Testis (tissue), 3 donors: ENCODE measurements around the gene CC2D1A. TPM values are rescaled to one million over a fixed set of nuclear protein-coding genes. Genes with fewer than 3 reads are reported as not detected.
A peak's percentile ranks its signal among the peaks of the same experiment; 100 is the strongest.

ENCODE experiments used
- DNase-seq: peaks from one replicate; pipeline ENCODE4 v3.0.0-alpha.2; 2019
- H3K27ac ChIP-seq, 2 donors: fragments of 200-600 bp; sonication (generic); one replicate each; pipeline ENCODE4 v1.5.1; 2019
- H3K27me3 ChIP-seq: fragments of 200-600 bp; sonication (generic); one replicate; pipeline ENCODE4 v1.5.1; 2019
- H3K36me3 ChIP-seq: fragments of 200-600 bp; sonication (generic); one replicate; pipeline ENCODE4 v1.5.1; 2017; ENCODE audit warnings: low read depth; ENCODE audit errors: missing control alignments
- H3K4me1 ChIP-seq: fragments of 200-600 bp; sonication (generic); one replicate; pipeline ENCODE4 v1.5.1; 2019
- H3K4me3 ChIP-seq, 2 donors: fragments of 200-600 bp; sonication (generic); one replicate each; pipeline ENCODE4 v1.5.1; 2017 to 2019
- H3K9me3 ChIP-seq: fragments of 200-600 bp; sonication (generic); one replicate; pipeline ENCODE4 v1.5.1; 2017
- POLR2A ChIP-seq: fragments of 450-650 bp; IDR thresholded peaks from one replicate; pipeline ENCODE4 v1.6.1; 2017; ENCODE audit warnings: antibody characterized with exemption, mild to moderate bottlenecking, moderate library complexity
- WGBS, 2 donors: methylation state at CpG; one replicate each; pipeline ENCODE4 v1.1.5; 2018; 5-methylcytosine and 5-hydroxymethylcytosine counted together
- intact Hi-C: fragments of 100-400 bp; cut with DNase I; formaldehyde crosslinking; loops from one replicate; pipeline ENCODE4 v1.15.1; 2023; ENCODE audit warnings: low total_unique reads
- polyA plus RNA-seq: library from polyadenylated mRNA; stranded (reverse); fragments of 350-450 nt; fragmentation: Illumina TruSeq; extraction: RNeasy Lipid Tissue Mini Kit (QIAGEN cat#74804); gene quantifications from one replicate; pipeline ENCODE4 v1.2.3, GENCODE V29; 2014; ENCODE audit warnings: low read depth, low replicate concordance; ENCODE audit not compliant: insufficient read depth
- total RNA-seq, 2 donors: library from RNA; depleted of rRNA; stranded (reverse); fragments of >200 nt; gene quantifications; one replicate each; pipeline ENCODE4 v1.2.3, GENCODE V29; 2016
- TF ChIP-seq, protein P1 (sequence below), 3 experiments: fragments of 450-650 bp in 2 of 3; fragments of 200-600 bp in 1 of 3; sonication (generic) in 1 of 3; IDR thresholded peaks; one replicate each; pipeline ENCODE4 v1.5.1; 2016 to 2019; ENCODE audit warnings: antibody characterized with exemption in 3 of 3, mild to moderate bottlenecking in 2 of 3, moderate library complexity in 1 of 3

The CC2D1A gene
- total and polyA plus RNA-seq, 3 donors from 2014 or later: 31.0 to 62.7 (median 56.6) TPM

DNA sequence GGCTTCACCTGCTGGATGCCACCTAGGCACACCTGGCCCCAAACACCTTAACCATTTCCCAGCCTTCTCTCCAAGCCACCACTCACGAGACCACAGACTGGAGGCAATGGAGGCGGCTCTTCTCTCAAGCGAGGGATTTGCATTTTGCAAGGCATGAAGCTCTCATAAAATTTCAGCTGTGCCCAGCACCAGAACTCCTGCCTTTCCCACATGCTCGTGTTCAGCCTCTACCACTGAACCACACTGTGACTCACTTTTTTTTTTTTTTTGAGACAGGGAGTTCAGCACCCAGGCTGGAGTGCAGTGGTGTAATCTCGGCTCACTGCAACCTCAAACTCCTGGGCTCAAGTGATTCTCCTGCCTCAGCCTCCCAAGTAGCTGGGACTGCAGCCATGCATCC lies 18.5 kb upstream of the CC2D1A start:
- WGBS, 2 donors: 74 to 76% methylated on average over 5 of the region's 5 CpGs
- no peak for DNase-seq
- intact Hi-C loops: loop anchor here (10.0 kb wide), 1 partner anchor 187 kb away; the partner anchor contains the start of gene MISP3

DNA sequence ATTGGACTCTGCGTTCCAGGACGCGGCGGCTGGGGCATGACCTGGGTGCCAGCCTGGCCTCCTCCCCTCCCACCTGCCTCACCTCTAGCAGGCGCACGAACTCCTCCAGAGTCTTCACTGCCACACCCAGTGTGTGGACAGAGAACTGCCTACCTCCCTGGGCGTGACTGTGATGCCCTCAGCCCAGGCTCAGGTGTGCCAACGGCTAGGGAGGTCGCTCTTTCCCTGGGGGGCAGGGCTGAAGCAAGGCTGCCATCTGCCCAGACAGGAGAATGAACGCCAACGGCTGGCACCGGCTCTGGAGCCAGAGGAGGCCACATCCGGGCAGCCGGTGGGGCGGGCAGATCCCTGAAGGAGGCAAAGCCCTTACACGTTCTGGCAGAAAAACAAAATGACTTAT lies 17.7 kb upstream of the CC2D1A start:
- H3K4me1 ChIP-seq: peaks cover 23% of the 10 kb centered on the region
- DNase-seq: no peak
- intact Hi-C loops: loop anchor here (10.0 kb wide), 1 partner anchor 187 kb away; the partner anchor contains the start of gene MISP3
- 91 to 93% methylated on average over 16 of the region's 16 CpGs for WGBS, 2 donors
- TF ChIP-seq, protein P1, sequence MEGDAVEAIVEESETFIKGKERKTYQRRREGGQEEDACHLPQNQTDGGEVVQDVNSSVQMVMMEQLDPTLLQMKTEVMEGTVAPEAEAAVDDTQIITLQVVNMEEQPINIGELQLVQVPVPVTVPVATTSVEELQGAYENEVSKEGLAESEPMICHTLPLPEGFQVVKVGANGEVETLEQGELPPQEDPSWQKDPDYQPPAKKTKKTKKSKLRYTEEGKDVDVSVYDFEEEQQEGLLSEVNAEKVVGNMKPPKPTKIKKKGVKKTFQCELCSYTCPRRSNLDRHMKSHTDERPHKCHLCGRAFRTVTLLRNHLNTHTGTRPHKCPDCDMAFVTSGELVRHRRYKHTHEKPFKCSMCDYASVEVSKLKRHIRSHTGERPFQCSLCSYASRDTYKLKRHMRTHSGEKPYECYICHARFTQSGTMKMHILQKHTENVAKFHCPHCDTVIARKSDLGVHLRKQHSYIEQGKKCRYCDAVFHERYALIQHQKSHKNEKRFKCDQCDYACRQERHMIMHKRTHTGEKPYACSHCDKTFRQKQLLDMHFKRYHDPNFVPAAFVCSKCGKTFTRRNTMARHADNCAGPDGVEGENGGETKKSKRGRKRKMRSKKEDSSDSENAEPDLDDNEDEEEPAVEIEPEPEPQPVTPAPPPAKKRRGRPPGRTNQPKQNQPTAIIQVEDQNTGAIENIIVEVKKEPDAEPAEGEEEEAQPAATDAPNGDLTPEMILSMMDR (IDR thresholded peaks at IDR 0.05): no peak
- TF ChIP-seq POLR2A: no peak
- H3K27ac ChIP-seq: no peak overlapping the region
- H3K9me3 ChIP-seq: no peaks in the 10 kb centered on the region
- no peaks in the 10 kb centered on the region for H3K27me3 ChIP-seq
- H3K4me3 ChIP-seq: no peak overlapping the region
- no peaks in the 10 kb centered on the region for H3K36me3 ChIP-seq

More for the DNA sequence above, 18.5 kb upstream of the CC2D1A start:
- no peak overlapping the region for H3K4me3 ChIP-seq
- no peaks in the 10 kb centered on the region for H3K9me3 ChIP-seq
- TF ChIP-seq, protein P1 (IDR thresholded peaks at IDR 0.05): no peak
- TF ChIP-seq POLR2A: no peak
- H3K27ac ChIP-seq: no peak overlapping the region
- H3K4me1 ChIP-seq: peaks cover 26% of the 10 kb centered on the region
- no peaks in the 10 kb centered on the region for H3K27me3 ChIP-seq
- H3K36me3 ChIP-seq: no peaks in the 10 kb centered on the region

DNA sequence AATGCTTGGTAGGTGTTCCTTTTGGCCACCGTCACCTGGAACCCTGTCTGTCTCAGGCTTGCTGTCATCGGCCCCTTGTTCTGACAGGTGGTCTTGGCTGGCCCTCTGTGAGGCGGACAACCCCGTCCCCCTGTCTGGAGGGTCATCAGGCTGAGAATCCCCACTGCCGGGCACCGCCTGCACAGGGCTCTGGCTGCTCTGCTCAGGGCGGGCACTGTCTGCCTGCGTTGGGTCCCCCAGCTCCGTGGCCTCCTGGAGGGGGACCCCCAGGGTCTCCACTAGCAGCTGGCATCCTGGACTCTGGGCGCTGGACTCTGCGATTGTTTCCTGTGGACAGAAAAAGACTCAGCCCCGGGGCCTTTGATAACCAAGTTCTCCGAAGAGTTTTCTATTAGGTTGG lies 15.9 kb upstream of the CC2D1A start:
- intact Hi-C loops: no loop called here
- H3K27me3 ChIP-seq: no peaks in the 10 kb centered on the region
- no peak overlapping the region for H3K27ac ChIP-seq
- DNase-seq: no peak
- 88 to 95% methylated on average over 2 to 11 of the region's 13 CpGs for WGBS, 2 donors
- peaks cover 7% of the 10 kb centered on the region for H3K4me1 ChIP-seq
- no peaks in the 10 kb centered on the region for H3K36me3 ChIP-seq
- H3K9me3 ChIP-seq: no peaks in the 10 kb centered on the region
- TF ChIP-seq, protein P1 (IDR thresholded peaks at IDR 0.05): no peak
- TF ChIP-seq POLR2A: no peak
- no peak overlapping the region for H3K4me3 ChIP-seq

DNA sequence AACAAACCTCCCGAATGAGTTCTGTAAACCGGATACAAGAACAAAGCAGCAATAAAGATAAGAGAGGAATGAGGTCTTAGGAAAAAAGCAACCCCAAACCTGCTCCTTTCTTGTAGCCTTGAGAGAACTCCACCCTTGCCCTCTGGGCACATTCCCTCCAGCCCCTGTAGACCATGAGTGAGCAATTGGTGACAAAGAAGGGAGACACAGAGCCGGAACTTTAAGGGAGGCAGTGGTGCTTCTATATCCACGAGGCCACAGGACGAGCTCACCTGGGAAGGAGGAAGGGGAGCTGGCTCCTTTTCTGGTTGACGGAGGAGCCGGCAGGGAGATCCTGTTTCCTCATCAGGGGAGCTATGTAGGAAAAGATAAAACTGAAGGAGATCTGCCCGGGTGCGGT lies 13.1 kb upstream of the CC2D1A start:
- Histone ChIP-seq H3K9me3 (no peaks in the 10 kb centered on the region), H3K27ac (peak overlapping the region in 1 of 2 donors; percentile 50), H3K4me1 (no peaks in the 10 kb centered on the region), H3K27me3 (no peaks in the 10 kb centered on the region), H3K36me3 (no peaks in the 10 kb centered on the region), H3K4me3 (no peak overlapping the region)
- WGBS, 2 donors: 55 to 61% methylated on average over 9 of the region's 9 CpGs
- no peak for DNase-seq
- TF ChIP-seq, protein P1 (IDR thresholded peaks at IDR 0.05): no peak
- TF ChIP-seq POLR2A: no peak
- intact Hi-C loops: no loop called here

DNA sequence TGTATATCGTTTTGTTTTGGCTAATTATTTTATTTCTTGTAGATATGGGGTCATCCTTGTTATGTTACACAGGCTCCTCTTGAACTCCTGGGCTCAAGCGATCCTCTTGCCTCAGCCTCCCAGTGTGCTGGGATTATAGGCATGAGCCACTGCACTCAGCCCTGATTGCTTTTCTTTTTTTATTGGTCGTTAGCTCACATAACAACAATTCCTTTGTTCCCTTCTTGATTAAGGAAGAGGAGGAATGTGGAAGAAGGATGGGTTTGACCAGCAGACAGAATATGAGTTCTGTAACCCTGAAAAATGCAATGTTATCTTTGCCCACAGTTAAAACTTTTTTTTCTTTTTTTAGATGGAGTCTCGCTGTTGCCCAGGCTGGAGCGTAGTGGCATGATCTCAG lies 11.4 kb upstream of the CC2D1A start:
- no peak for DNase-seq
- no peaks in the 10 kb centered on the region for H3K36me3 ChIP-seq
- no peak overlapping the region for H3K4me3 ChIP-seq
- H3K27me3 ChIP-seq: no peaks in the 10 kb centered on the region
- no peak overlapping the region for H3K27ac ChIP-seq
- WGBS, 2 donors: 62% methylated on average over 5 of the region's 5 CpGs
- TF ChIP-seq, protein P1 (IDR thresholded peaks at IDR 0.05): no peak
- no peak for TF ChIP-seq POLR2A
- no peaks in the 10 kb centered on the region for H3K9me3 ChIP-seq
- intact Hi-C loops: no loop called here
- H3K4me1 ChIP-seq: peaks cover 7% of the 10 kb centered on the region
